ENCODE measurements around the gene RNF31. TPM values are rescaled to one million over a fixed set of nuclear protein-coding genes. Genes with fewer than 3 reads are reported as not detected.
A peak's percentile ranks its signal among the peaks of the same experiment; 100 is the strongest.

RNF31 gene
- total RNA-seq, 2 experiments from 2014 or later = 131 to 153 TPM

- DNase-seq (no peak), ATAC-seq (ENCODE audit: low read depth) (no peak)
- Mint-ChIP-seq H3K9me3 (no peaks in the 10 kb centered on the region), H3K27me3 (no peaks in the 10 kb centered on the region), H3K4me1 (peaks cover 19% of the 10 kb centered on the region), H3K27ac (no peak overlapping the region), H3K4me3 (no peak overlapping the region), H3K36me3 (peaks cover 14% of the 10 kb centered on the region)
- POLR2A ChIA-PET = interaction anchor here (0.9 to 5.2 kb wide), 6 partner anchors 10 to 71 kb away, joined by 3 to 37 read pairs (median 7); partner anchors contain the start of genes CHMP4A, DCAF11, IRF9 and NRL
Observed at GRCh38 chr14:24185741-24186140, 38.4 kb downstream of the RNF31 start.

DNA sequence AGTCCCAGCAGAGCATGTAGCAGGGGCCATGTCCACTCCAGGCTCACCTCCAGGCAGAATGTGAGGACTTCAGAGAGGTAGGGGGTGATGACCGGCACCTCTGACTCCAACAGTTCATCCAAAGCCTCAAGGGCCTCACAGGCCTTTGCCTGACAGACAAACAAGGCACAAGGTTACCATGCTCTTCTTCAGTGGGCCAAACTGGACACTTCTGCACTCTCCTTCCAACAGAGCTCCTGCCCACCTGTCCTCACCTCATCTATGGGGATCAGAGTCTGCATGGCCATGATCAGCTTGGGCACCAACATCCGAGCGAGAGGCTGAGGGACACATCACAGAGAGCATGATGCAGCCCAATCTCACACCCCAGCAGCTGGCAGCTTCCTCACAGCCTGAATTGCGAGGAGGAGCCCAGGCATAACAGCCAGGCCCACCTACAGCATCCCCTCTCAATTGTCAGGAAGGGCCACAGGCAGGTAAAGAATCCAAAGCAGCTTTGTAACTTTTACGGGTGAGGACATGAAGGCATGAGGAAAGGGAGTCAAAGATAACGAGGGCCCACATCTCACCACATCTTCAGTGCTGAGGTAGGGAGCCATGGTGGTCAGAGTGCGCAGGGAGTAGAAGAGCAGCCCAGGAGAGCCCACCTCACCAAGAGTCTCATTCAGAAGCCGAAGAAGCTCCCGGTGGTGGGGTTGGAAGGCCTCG lies 39.7 kb downstream of the RNF31 start:
- Mint-ChIP-seq H3K27ac (no peak overlapping the region), H3K4me1 (peaks cover 19% of the 10 kb centered on the region), H3K9me3 (no peaks in the 10 kb centered on the region), H3K27me3 (no peaks in the 10 kb centered on the region), H3K4me3 (peak overlapping the region; percentile 85), H3K36me3 (peaks cover 10% of the 10 kb centered on the region)
- DNase-seq (no peak), ATAC-seq (ENCODE audit: low read depth) (no peak)
- POLR2A ChIA-PET = interaction anchor here (1.1 to 5.2 kb wide), 9 partner anchors 8 to 56 kb away, joined by 3 to 37 read pairs (median 8); partner anchors contain the start of genes IRF9, MDP1, PSME1 and TINF2

GRCh38 chr14:24187539-24187915 lies 40.2 kb downstream of the RNF31 start:
- DNase-seq (no peak), ATAC-seq (ENCODE audit: low read depth) (no peak)
- H3K27me3 Mint-ChIP-seq = no peaks in the 10 kb centered on the region
- POLR2A ChIA-PET = interaction anchor here (1.1 to 5.2 kb wide), 9 partner anchors 8 to 55 kb away, joined by 3 to 37 read pairs (median 8); partner anchors contain the start of genes IRF9, MDP1, PSME1 and TINF2
- H3K4me3 Mint-ChIP-seq = peak overlapping the region; percentile 85
- H3K4me1 Mint-ChIP-seq = peaks cover 24% of the 10 kb centered on the region
- H3K36me3 Mint-ChIP-seq = peaks cover 14% of the 10 kb centered on the region
- no peaks in the 10 kb centered on the region for H3K9me3 Mint-ChIP-seq
- H3K27ac Mint-ChIP-seq = peak overlapping the region; percentile 69

GRCh38 chr14:24188251-24189058 lies 41.2 kb downstream of the RNF31 start, which contains the start of gene IPO4:
IPO4 (minus strand) TSS chr14:24188816; CDS start chr14:24188787, 29 bp downstream.
- Mint-ChIP-seq H3K4me3 (peak within 1 kb of the TSS; percentile 85), H3K4me1 (peaks cover 28% of the 10 kb centered on the region)

DNA sequence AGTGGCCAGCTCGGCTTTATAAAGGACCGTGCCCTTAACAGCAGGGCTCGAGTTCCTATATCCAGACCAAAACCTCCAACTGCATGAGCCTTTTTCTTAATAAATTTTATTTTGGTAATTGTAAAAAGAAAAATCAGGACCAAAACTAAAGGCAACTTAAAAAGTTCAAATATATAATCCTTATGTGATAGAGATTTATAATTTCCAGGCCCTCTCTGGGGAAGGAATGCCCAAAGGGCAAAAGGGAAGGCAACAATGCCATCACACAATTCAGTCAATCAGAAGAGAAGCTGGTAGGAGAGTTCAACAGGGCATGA lies 41.7 kb downstream of the RNF31 start:
- peaks cover 22% of the 10 kb centered on the region for H3K36me3 Mint-ChIP-seq
- peak overlapping the region; percentile 69 for H3K27ac Mint-ChIP-seq
- no peaks in the 10 kb centered on the region for H3K9me3 Mint-ChIP-seq
- H3K27me3 Mint-ChIP-seq = no peaks in the 10 kb centered on the region
- DNase-seq (no peak), ATAC-seq (ENCODE audit: low read depth) (no peak)
- peak overlapping the region; percentile 85 for H3K4me3 Mint-ChIP-seq
- POLR2A ChIA-PET = interaction anchor here (0.6 to 5.2 kb wide), 16 partner anchors 10 to 140 kb away, joined by 3 to 37 read pairs (median 6); partner anchors contain the start of genes CHMP4A, DCAF11, GMPR2 and IRF9
- H3K4me1 Mint-ChIP-seq = peaks cover 30% of the 10 kb centered on the region

More at GRCh38 chr14:24188251-24189058, 41.2 kb downstream of the RNF31 start, which contains the start of gene IPO4:
- DNase-seq (peak; percentile 87), ATAC-seq (ENCODE audit: low read depth) (peak; percentile 85)
- H3K27me3 Mint-ChIP-seq = no peaks in the 10 kb centered on the region
- POLR2A ChIA-PET = interaction anchor here (0.5 to 5.2 kb wide), 17 partner anchors 9 to 140 kb away, joined by 3 to 37 read pairs (median 6); partner anchors contain the start of genes CHMP4A, DCAF11, GMPR2 and IRF9
- H3K9me3 Mint-ChIP-seq = no peaks in the 10 kb centered on the region
- peaks cover 20% of the 10 kb centered on the region for H3K36me3 Mint-ChIP-seq
- H3K27ac Mint-ChIP-seq = peak within 1 kb of the TSS; percentile 69

- Mint-ChIP-seq H3K4me1 (peaks cover 35% of the 10 kb centered on the region), H3K9me3 (no peaks in the 10 kb centered on the region), H3K36me3 (peaks cover 27% of the 10 kb centered on the region), H3K27ac (peak overlapping the region; percentile 36), H3K4me3 (peak overlapping the region; percentile 85), H3K27me3 (no peaks in the 10 kb centered on the region)
- DNase-seq (no peak), ATAC-seq (ENCODE audit: low read depth) (no peak)
- POLR2A ChIA-PET = interaction anchor here (1.0 to 5.2 kb wide), 13 partner anchors 10 to 139 kb away, joined by 3 to 37 read pairs (median 6); partner anchors contain the start of genes CHMP4A, DCAF11, GMPR2 and IRF9
Observed at GRCh38 chr14:24189460-24189859, 42.2 kb downstream of the RNF31 start.

- Mint-ChIP-seq H3K4me1 (peaks cover 40% of the 10 kb centered on the region), H3K27me3 (no peaks in the 10 kb centered on the region), H3K9me3 (no peaks in the 10 kb centered on the region), H3K36me3 (peaks cover 29% of the 10 kb centered on the region), H3K27ac (no peak overlapping the region), H3K4me3 (no peak overlapping the region)
- ATAC-seq (ENCODE audit: low read depth) (no peak), DNase-seq (no peak)
- POLR2A ChIA-PET = interaction anchor here (0.7 kb wide), 2 partner anchors 49 to 838 kb away, joined by 5 to 6 read pairs; partner anchors contain the start of genes EMC9 and SLC22A17
Observed at GRCh38 chr14:24190416-24190815, 43.1 kb downstream of the RNF31 start.

DNA sequence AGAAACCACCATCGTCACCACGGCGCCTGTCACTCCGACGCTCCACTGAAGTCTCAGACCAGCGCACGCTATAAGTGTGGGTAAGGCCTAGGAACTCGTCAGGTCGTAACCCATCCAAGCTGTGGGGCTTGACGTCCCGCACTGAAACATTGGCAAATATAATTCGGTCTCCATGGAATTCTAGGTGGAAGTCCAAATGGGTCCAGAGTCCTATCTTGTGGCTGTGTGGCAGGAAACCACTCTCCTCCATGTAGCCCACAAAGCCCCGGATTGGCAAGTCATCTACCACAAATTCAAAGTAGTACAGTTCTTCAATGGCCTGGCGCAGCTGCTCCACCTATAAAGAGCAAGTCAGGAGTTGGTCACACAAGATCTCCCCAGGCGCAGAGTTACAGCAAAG lies 45.6 kb downstream of the RNF31 start:
- ATAC-seq (ENCODE audit: low read depth) = no peak
- POLR2A ChIA-PET = interaction anchor here (4.4 kb wide), 1 partner anchor 31 kb away, joined by 49 read pairs; the partner anchor contains the start of gene IRF9
- Mint-ChIP-seq H3K27ac (no peak overlapping the region), H3K9me3 (no peaks in the 10 kb centered on the region), H3K4me3 (no peak overlapping the region), H3K36me3 (peaks cover 26% of the 10 kb centered on the region), H3K4me1 (peaks cover 44% of the 10 kb centered on the region), H3K27me3 (no peaks in the 10 kb centered on the region)
- DNase-seq = no peak

- peaks cover 33% of the 10 kb centered on the region for H3K36me3 Mint-ChIP-seq
- peak overlapping the region; percentile 97 for H3K4me3 Mint-ChIP-seq
- POLR2A ChIA-PET = interaction anchor here (1.3 to 4.4 kb wide), 11 partner anchors 14 to 80 kb away, joined by 4 to 52 read pairs (median 11); partner anchors contain the start of genes CHMP4A, DCAF11, EMC9 and GMPR2
- DNase-seq = no peak
- H3K27me3 Mint-ChIP-seq = no peaks in the 10 kb centered on the region
- no peak for ATAC-seq (ENCODE audit: low read depth)
- peaks cover 47% of the 10 kb centered on the region for H3K4me1 Mint-ChIP-seq
- H3K9me3 Mint-ChIP-seq = peaks cover 3% of the 10 kb centered on the region
- H3K27ac Mint-ChIP-seq = peak overlapping the region; percentile 96
Observed at GRCh38 chr14:24194186-24194872, 47.0 kb downstream of the RNF31 start.

GRCh38 chr14:24194873-24195185 lies 47.5 kb downstream of the RNF31 start:
- peaks cover 45% of the 10 kb centered on the region for H3K4me1 Mint-ChIP-seq
- POLR2A ChIA-PET = interaction anchor here (0.9 to 4.4 kb wide), 18 partner anchors 10 to 114 kb away, joined by 3 to 52 read pairs (median 9); partner anchors contain the start of genes CHMP4A, DCAF11, DHRS1 and EMC9

DNA sequence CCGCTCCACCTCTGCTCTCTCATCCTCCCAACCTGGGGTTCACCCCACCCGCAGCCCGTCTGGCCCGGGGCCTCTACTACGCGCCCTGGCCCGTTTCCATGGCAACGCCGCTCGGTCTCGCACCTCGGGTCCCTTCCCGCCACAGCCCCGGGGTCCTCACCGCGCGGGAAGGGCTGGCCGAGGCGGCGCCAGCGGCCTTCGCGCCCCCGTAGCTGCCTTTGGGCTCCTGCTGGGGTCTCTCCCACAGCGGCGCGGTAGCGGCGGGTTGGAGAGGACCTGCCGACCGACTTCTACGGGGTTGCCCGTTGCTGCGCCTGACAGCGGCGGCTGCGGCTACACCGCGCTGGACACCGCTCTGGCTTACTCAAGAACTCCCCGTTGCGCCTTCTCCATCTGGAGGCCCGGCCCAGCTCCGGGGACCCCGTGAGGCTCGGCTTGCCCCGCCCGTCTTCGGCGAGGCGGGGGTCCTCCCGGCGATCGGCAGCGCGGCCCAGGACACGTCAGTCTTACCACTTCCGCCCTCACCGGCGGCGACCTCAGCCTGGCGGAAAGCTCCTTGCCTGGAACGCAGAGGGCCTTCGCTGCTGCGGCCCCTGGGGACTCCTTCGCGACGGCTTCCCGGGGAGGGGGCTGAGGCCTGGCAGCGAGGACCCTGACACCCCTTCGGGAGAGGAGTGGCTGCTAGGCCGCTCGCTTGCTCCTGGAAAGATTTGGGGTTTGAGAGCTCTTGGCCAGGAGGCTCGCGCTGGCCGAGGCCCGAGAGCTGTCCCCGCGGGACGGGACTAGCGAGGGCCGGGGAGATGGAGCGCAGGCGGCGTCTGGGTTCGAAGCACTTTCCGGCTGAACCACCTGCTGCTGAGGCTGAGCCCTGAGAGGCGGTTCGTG lies 48.1 kb downstream of the RNF31 start, which contains the start of gene TM9SF1:
Gene TM9SF1, minus strand, starts transcription at position 256 of the 885 bp plus-strand sequence. CDS start 422 bp downstream, outside the sequence.
- peak within 1 kb of the TSS; percentile 96 for H3K27ac Mint-ChIP-seq

More at GRCh38 chr14:24194873-24195185, 47.5 kb downstream of the RNF31 start:
- Mint-ChIP-seq H3K27me3 (no peaks in the 10 kb centered on the region), H3K36me3 (peaks cover 38% of the 10 kb centered on the region), H3K9me3 (peaks cover 3% of the 10 kb centered on the region), H3K4me3 (peak overlapping the region; percentile 97), H3K27ac (peak overlapping the region; percentile 96)
- DNase-seq = no peak
- ATAC-seq (ENCODE audit: low read depth) = no peak

More for the DNA sequence above, 48.1 kb downstream of the RNF31 start, which contains the start of gene TM9SF1:
- peak within 1 kb of the TSS; percentile 97 for H3K4me3 Mint-ChIP-seq
- peaks cover 3% of the 10 kb centered on the region for H3K9me3 Mint-ChIP-seq
- POLR2A ChIA-PET = interaction anchor here (0.6 to 4.4 kb wide), 30 partner anchors 9 to 113 kb away, joined by 3 to 52 read pairs (median 7); partner anchors contain the start of genes CHMP4A, DCAF11, DHRS1 and EMC9
- ATAC-seq (ENCODE audit: low read depth) (peak; percentile 93), DNase-seq (peak; percentile 93)
- no peaks in the 10 kb centered on the region for H3K27me3 Mint-ChIP-seq
- H3K4me1 Mint-ChIP-seq = peaks cover 42% of the 10 kb centered on the region
- H3K36me3 Mint-ChIP-seq = peaks cover 40% of the 10 kb centered on the region
